ENCODE data around the gene SOD2.

GRCh38 chr6:159730332-159730676, 37.3 kb upstream of the SOD2 start:
- TF ChIP-seq YY1 (IDR thresholded peaks at IDR 0.05; ENCODE audit: low read depth) (no peak), TEAD4 (IDR thresholded peaks at IDR 0.05) (no peak), EP300 (IDR thresholded peaks at IDR 0.05; ENCODE audit: borderline replicate concordance) (no peak), TAF1 (IDR thresholded peaks at IDR 0.05; ENCODE audit: low read depth) (no peak), MAX (IDR thresholded peaks at IDR 0.05) (no peak), FOXM1 (IDR thresholded peaks at IDR 0.05; ENCODE audit: borderline replicate concordance, low read depth) (no peak), CEBPB (IDR thresholded peaks at IDR 0.05) (no peak), USF1 (IDR thresholded peaks at IDR 0.05) (no peak), RAD21 (IDR thresholded peaks at IDR 0.05; ENCODE audit: low read depth) (no peak), REST (IDR thresholded peaks at IDR 0.05; ENCODE audit: low read depth) (no peak), NFIC (IDR thresholded peaks at IDR 0.05) (no peak), CREB1 (IDR thresholded peaks at IDR 0.05; ENCODE audit: low read depth) (no peak), TCF12 (IDR thresholded peaks at IDR 0.05; ENCODE audit: low read depth) (no peak)

Measured in Ishikawa (cell line).